ENCODE results near the gene C10orf90.
"Not testable (repeated sequence)": the region's sequence is repeated elsewhere in the genome, so short reads cannot be mapped to it uniquely, and the experiment has no call there.

The C10orf90 gene

DNA sequence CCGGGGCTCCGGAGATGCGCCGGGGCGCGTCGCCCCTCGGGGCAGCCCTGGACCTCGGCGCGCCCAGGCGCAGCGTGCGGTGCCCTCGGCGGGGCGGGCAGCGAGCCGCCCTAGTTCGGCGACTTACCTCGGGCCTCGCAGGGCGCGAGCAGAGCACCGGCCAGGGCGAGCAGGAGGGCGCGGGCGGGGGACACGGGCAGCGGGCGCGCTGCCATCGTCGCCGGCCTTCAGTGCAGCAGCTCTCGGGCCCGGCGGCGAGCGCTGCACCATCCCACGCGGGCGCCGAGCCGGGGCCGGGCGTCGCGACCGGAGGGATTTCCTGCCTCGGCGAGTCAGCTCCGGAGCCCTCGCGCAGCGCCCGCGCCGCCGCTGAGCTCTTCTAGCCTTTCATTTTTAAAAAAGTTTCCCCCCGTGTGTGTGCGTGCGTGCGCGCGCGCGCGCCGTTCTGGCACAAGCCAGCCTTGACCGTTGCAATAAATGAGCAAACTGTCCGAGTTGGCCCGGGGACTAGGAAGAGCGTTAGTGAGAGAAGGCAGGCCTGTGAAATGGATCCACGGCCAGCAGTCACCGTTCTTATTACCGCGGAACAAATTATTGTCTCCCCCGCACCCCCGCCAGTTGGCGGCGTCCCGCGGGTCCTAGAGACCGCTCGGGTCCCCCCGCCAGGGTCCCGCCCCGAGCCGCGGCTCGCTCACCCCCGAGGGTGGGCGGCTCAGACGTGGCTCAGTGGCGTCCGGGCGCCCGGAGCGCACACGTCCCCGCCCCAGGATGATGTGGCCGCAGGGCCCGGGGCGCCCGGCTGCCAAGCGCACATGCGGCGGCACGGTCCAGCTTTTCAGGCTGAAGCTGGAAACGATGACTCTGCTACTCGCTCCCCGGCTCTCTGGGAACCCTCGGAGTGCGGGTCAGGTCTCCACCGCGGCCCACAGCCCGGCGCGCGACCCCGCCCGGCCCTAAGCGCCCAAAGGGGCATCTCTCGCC is 282.3 kb downstream of the C10orf90 start, which contains the start of gene ADAM12:
Gene ADAM12, minus strand, starts transcription at position 547 of the 981 bp plus-strand sequence. Its CDS starts 332 bp downstream, at position 215.
- DNase-seq (ENCODE audit: low read depth) = no peak
- no peak within 1 kb of the TSS for H3K4me3 ChIP-seq (ENCODE audit: low read depth, low read length)
- TF ChIP-seq, protein P1, sequence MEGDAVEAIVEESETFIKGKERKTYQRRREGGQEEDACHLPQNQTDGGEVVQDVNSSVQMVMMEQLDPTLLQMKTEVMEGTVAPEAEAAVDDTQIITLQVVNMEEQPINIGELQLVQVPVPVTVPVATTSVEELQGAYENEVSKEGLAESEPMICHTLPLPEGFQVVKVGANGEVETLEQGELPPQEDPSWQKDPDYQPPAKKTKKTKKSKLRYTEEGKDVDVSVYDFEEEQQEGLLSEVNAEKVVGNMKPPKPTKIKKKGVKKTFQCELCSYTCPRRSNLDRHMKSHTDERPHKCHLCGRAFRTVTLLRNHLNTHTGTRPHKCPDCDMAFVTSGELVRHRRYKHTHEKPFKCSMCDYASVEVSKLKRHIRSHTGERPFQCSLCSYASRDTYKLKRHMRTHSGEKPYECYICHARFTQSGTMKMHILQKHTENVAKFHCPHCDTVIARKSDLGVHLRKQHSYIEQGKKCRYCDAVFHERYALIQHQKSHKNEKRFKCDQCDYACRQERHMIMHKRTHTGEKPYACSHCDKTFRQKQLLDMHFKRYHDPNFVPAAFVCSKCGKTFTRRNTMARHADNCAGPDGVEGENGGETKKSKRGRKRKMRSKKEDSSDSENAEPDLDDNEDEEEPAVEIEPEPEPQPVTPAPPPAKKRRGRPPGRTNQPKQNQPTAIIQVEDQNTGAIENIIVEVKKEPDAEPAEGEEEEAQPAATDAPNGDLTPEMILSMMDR (IDR thresholded peaks at IDR 0.05; ENCODE audit: low read depth, low read length) = no peak
- no peak for TF ChIP-seq MYC (IDR thresholded peaks at IDR 0.05; ENCODE audit: low read depth, low read length)
- no peak for TF ChIP-seq POLR2A (IDR thresholded peaks at IDR 0.05; ENCODE audit: extremely low read depth, insufficient read length)
- TF ChIP-seq, protein P2, sequence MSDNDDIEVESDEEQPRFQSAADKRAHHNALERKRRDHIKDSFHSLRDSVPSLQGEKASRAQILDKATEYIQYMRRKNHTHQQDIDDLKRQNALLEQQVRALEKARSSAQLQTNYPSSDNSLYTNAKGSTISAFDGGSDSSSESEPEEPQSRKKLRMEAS (IDR thresholded peaks at IDR 0.05; ENCODE audit: low read depth, low read length) = no peak

DNA sequence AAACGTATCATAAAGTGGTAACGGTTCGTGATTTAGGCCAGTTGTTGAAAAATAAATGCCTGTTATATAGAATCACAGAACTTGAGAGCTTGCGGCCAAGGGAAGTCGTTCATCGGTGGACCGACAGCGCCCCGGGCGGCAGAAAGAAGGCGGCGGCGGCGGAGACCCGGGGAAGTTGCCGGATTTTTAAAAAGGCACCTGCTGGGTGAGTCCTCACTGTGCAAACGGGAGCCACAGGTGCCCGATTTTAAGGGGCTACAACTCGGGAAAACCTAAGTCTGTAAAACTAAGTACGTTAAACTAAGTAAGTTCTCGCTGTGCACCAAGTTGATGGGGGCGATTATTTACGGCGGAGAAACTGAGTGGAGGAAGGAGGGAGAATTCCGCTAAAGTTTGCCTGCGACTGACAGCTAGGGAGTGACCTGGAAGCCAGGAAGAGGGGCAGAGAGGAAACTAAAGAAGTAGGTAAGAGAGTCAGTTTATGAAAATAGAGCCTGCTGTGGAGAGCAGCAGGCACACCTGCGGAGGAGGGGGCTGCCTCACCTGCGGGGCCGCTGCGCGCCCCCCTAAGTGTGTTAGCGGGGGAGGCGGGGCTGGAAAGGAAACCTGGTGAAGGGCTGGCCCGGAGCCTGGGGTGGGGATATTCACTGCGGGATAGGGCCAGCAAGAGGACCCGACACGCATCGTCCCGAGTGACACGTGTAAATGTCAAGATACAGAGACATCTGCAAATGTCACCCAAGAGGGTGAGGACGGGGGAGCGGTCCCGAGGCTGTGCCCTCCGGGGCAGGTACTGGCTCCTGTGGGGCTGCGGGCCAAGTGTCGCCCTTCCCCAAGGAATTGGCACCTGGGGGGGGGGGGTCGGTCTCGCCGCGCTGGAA is 283.2 kb downstream of the C10orf90 start:
- H3K4me3 ChIP-seq (ENCODE audit: low read depth, low read length) = no peak overlapping the region
- TF ChIP-seq MYC (IDR thresholded peaks at IDR 0.05; ENCODE audit: low read depth, low read length) = no peak
- TF ChIP-seq POLR2A (IDR thresholded peaks at IDR 0.05; ENCODE audit: extremely low read depth, insufficient read length) = no peak
- TF ChIP-seq, protein P1 (IDR thresholded peaks at IDR 0.05; ENCODE audit: low read depth, low read length) = no peak
- TF ChIP-seq, protein P2 (IDR thresholded peaks at IDR 0.05; ENCODE audit: low read depth, low read length) = no peak
- no peak for DNase-seq (ENCODE audit: low read depth)

DNA sequence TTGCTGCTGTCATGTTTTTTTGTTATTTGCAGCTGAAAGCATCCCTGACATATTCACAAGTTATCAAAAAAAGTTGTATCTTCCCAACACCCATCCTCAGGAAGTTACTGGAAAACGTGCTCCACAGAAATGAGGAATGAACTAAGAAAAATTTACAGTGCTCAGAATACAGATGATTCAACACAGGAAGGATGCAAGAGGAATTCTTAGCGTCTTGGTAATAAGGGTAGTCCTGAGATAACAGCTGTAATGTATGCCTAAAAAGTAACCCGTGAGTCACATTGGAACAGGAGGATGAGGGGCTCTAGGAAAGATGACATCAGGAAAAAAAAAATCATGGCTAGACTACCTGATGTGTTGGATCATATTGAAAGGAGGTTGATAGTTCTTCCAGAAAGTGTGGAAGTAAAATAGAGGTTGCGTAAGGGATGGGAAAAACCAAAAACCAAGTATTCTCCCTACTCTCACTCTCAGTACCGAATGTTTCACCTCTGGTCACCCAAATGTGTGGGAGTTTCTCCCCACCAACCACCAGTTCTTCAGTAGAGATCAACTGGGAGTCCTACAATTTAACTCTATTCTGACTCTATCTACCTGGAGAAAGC is 286.1 kb downstream of the C10orf90 start:
- TF ChIP-seq, protein P2 (IDR thresholded peaks at IDR 0.05; ENCODE audit: low read depth, low read length) = no peak
- no peak for TF ChIP-seq POLR2A (IDR thresholded peaks at IDR 0.05; ENCODE audit: extremely low read depth, insufficient read length)
- TF ChIP-seq MYC (IDR thresholded peaks at IDR 0.05; ENCODE audit: low read depth, low read length) = no peak
- TF ChIP-seq, protein P1 (IDR thresholded peaks at IDR 0.05; ENCODE audit: low read depth, low read length) = no peak
- DNase-seq (ENCODE audit: low read depth) = no peak
- no peak overlapping the region for H3K4me3 ChIP-seq (ENCODE audit: low read depth, low read length)

DNA sequence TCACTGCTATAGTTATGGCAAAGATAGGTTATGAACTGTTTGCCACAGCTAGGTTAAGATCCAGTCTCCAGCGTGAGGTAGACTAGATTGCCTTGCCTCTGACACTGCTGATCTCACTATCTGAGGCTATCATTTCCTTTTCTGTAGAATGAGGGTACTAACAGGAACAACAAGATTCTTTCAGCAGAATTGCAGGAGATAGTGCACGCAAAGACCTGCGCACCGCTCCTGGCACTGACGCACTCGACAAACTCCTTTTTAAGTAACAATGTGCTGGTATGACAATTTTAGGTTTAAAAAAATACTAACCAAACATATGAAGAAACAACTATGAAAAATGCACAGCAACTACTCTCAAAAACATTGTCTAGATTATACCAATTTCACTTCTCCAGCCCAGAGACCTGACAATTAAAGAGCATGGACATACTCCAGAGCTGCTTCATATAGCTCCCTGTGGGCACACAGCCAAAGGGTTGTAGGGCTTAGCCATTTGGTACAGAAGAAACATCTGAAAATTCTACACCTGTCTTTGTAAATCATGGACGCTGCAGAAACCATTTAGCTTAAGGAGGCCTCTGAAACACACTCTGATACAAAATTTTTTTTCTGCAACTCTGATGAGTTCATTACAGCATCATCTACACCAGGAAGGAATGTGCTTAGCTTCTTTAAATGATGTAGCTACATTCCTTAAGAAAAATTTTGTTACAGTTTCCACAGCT is 290.0 kb downstream of the C10orf90 start:
- TF ChIP-seq, protein P1 (IDR thresholded peaks at IDR 0.05; ENCODE audit: low read depth, low read length) = no peak
- TF ChIP-seq POLR2A (IDR thresholded peaks at IDR 0.05; ENCODE audit: extremely low read depth, insufficient read length) (no peak), MYC (IDR thresholded peaks at IDR 0.05; ENCODE audit: low read depth, low read length) (no peak)
- TF ChIP-seq, protein P2 (IDR thresholded peaks at IDR 0.05; ENCODE audit: low read depth, low read length) = no peak
- no peak overlapping the region for H3K4me3 ChIP-seq (ENCODE audit: low read depth, low read length)
- DNase-seq (ENCODE audit: low read depth) = no peak

DNA sequence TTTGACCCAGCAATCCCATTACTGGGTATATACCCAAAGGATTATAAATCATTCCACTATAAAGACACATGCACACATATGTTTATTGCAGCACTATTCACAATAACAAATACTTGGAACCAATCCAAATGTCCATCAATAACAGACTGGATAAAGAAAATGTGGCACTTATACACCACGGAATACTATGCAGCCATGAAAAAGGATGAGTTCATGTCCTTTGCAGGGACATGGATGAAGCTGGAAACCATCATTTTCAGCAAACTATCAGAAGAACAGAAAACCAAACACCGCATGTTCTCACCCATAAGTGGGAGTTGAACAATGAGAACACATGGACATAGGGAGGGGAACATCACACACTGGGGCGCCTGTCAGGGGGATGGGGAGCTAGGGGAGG is 291.3 kb downstream of the C10orf90 start:
- not testable (repeated sequence) for H3K4me3 ChIP-seq (ENCODE audit: low read depth, low read length); DNase-seq (ENCODE audit: low read depth)
